ENCODE measurements around the gene SCAMP1.
A peak's percentile ranks its signal among the peaks of the same experiment; 100 is the strongest.
"Not testable (repeated sequence)": the region's sequence is repeated elsewhere in the genome, so short reads cannot be mapped to it uniquely, and the experiment has no call there.

SCAMP1 gene

GRCh38 chr5:78430866-78431265 lies 70.4 kb downstream of the SCAMP1 start:
- TF ChIP-seq CTCF (IDR thresholded peaks at IDR 0.05; ENCODE audit: low read depth, low read length), result no peak
- no peak for DNase-seq (ENCODE audit: extremely low read depth, low read depth)

GRCh38 chr5:78433972-78434371 lies 73.6 kb downstream of the SCAMP1 start:
- TF ChIP-seq CTCF (IDR thresholded peaks at IDR 0.05; ENCODE audit: low read depth, low read length), result no peak
- no peak for DNase-seq (ENCODE audit: extremely low read depth, low read depth)

- no peak for DNase-seq (ENCODE audit: extremely low read depth, low read depth)
- no peak for TF ChIP-seq CTCF (IDR thresholded peaks at IDR 0.05; ENCODE audit: low read depth, low read length)
Measured at GRCh38 chr5:78447775-78448424, 87.5 kb downstream of the SCAMP1 start.

DNA sequence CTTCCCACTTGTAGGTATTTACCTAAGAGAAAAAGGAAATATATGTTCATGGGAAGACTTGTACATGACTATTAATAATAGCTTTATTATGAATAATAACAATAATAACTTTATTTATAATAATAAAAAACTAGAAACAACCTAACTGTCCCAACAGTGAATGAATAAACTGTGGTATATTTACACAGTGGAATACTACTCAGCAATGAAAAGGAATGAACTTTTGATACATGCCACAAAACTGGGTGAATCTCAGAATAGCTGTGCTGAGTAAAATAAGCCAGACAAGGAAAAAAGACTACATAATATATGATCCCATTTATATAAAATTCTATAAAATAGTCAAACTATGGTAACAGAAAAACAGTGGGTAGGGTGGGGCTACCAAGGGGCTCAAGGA lies 88.7 kb downstream of the SCAMP1 start:
- no peak for TF ChIP-seq CTCF (IDR thresholded peaks at IDR 0.05; ENCODE audit: low read depth, low read length)
- no peak for DNase-seq (ENCODE audit: extremely low read depth, low read depth)

DNA sequence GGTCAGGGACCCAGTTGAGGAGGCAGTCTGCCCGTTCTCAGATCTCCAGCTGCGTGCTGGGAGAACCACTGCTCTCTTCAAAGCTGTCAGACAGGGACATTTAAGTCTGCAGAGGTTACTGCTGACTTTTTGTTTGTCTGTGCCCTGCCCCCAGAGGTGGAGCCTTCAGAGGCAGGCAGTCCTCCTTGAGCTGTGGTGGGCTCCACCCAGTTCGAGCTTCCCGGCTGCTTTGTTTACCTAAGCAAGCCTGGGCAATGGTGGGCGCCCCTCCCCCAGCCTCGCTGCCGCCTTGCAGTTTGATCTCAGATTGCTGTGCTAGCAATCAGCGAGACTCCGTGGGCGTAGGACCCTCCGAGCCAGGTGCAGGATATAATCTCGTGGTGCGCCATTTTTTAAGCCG lies 97.1 kb downstream of the SCAMP1 start:
- DNase-seq (ENCODE audit: extremely low read depth, low read depth), result not testable (repeated sequence)

- TF ChIP-seq CTCF (IDR thresholded peaks at IDR 0.05; ENCODE audit: low read depth, low read length), result no peak
Measured at GRCh38 chr5:78458843-78459242, 98.4 kb downstream of the SCAMP1 start.

GRCh38 chr5:78467140-78467539 lies 106.7 kb downstream of the SCAMP1 start:
- no peak for TF ChIP-seq CTCF (IDR thresholded peaks at IDR 0.05; ENCODE audit: low read depth, low read length)
- no peak for DNase-seq (ENCODE audit: extremely low read depth, low read depth)

More at GRCh38 chr5:78458843-78459242, 98.4 kb downstream of the SCAMP1 start:
- no peak for DNase-seq (ENCODE audit: extremely low read depth, low read depth)

DNA sequence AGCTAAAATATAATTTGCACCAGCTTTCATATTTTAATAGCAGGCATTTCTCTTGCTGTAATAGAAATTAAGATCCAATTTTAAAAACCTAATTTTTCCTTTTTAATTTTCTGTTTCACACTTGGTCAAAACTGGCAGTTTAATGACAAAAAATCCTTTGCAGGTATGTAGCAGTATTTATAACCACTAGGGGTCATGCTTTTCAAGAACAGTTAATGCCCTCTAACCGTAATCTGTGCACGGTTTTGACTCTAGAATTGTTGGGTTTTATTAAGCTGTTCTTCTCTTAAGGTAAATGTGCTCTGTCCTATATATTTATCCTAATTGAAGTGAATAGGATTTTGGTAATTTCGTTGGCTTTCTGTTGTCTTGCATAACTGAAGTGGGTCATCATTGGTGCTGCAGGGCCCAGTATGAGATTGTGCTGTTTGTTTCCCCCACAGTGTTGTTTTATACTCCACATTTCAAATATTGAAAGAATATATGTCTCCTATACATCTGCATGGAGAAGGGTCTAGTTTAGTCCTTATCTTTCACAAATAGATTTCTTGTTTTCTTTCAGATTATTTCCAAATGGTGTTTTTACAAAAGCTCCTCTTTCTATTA lies 107.4 kb downstream of the SCAMP1 start:
- DNase-seq (ENCODE audit: extremely low read depth, low read depth), result peak; percentile 16

More for the DNA sequence above, 107.4 kb downstream of the SCAMP1 start:
- peak; percentile 70 for TF ChIP-seq CTCF (IDR thresholded peaks at IDR 0.05; ENCODE audit: low read depth, low read length)

Measured in AG09319 (cell line).